AG04450 (cell line): ENCODE data around the gene MOCS1. TPM values are rescaled to one million over a fixed set of nuclear protein-coding genes. Genes with fewer than 3 reads are reported as not detected.
A peak's percentile ranks its signal among the peaks of the same experiment; 100 is the strongest.

ENCODE experiments used
- CTCF ChIA-PET: fragments of 300-600, 350-600 bp; formaldehyde crosslinking; extraction: SDS; loops from one replicate; lab custom pipeline; 2022; ENCODE audit warnings: antibody characterized with exemption, inconsistent platforms; lab: Charles Lee
- POLR2A ChIA-PET: fragments of 350-600 bp; formaldehyde crosslinking; extraction: SDS; loops from one replicate; lab custom pipeline; 2021; ENCODE audit warnings: antibody characterized with exemption, inconsistent platforms; lab: Yijun Ruan, JAX
- DNase-seq: peaks from one replicate; pipeline ENCODE4 v3.0.0-alpha.2; 2011; ENCODE audit warnings: low read depth, low spot score
- H3K27ac ChIP-seq: one replicate; pipeline ENCODE4 v1.5.1; 2012; ENCODE audit warnings: low read depth, low read length, control low read depth
- H3K27me3 ChIP-seq: one replicate; pipeline ENCODE4 v1.6.0; 2012; ENCODE audit warnings: low read length; ENCODE audit not compliant: control insufficient read depth, insufficient read depth
- H3K4me3 ChIP-seq: 2 replicates; pipeline ENCODE4 v1.5.1; 2011; ENCODE audit warnings: mild to moderate bottlenecking, low read depth, low read length, control low read depth
- H3K9me3 ChIP-seq: 2 replicates; pipeline ENCODE4 v1.5.1; 2012; ENCODE audit warnings: low read length; ENCODE audit not compliant: control insufficient read depth, insufficient read depth
- polyA plus RNA-seq: library from polyadenylated mRNA; depleted of rRNA; stranded (reverse); fragments of >200 nt; gene quantifications from 2 replicates; pipeline ENCODE4 v1.2.3, GENCODE V29; 2011
- TF ChIP-seq, protein P1 (sequence below): IDR thresholded peaks from 2 replicates; pipeline ENCODE4 v1.5.1; 2011; ENCODE audit warnings: low read depth, low read length, control low read depth, inconsistent platforms

Gene MOCS1
- polyA plus RNA-seq, 1 experiment, result 6.1 TPM

GRCh38 chr6:39892490-39893129 is 41.7 kb downstream of the MOCS1 start:
- DNase-seq, result peak; percentile 36
- Histone ChIP-seq H3K4me3 (no peak overlapping the region), H3K27me3 (no peaks in the 10 kb centered on the region), H3K27ac (no peak overlapping the region), H3K9me3 (no peaks in the 10 kb centered on the region)
- ChIA-PET POLR2A (no interaction called here), CTCF (interaction anchor here (0.6 to 10.9 kb wide), 18 partner anchors 10 to 530 kb away, joined by 3 to 180 read pairs (median 4); partner anchors contain the start of gene DAAM2)
- TF ChIP-seq, protein P1, sequence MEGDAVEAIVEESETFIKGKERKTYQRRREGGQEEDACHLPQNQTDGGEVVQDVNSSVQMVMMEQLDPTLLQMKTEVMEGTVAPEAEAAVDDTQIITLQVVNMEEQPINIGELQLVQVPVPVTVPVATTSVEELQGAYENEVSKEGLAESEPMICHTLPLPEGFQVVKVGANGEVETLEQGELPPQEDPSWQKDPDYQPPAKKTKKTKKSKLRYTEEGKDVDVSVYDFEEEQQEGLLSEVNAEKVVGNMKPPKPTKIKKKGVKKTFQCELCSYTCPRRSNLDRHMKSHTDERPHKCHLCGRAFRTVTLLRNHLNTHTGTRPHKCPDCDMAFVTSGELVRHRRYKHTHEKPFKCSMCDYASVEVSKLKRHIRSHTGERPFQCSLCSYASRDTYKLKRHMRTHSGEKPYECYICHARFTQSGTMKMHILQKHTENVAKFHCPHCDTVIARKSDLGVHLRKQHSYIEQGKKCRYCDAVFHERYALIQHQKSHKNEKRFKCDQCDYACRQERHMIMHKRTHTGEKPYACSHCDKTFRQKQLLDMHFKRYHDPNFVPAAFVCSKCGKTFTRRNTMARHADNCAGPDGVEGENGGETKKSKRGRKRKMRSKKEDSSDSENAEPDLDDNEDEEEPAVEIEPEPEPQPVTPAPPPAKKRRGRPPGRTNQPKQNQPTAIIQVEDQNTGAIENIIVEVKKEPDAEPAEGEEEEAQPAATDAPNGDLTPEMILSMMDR, result peak; percentile 93

DNA sequence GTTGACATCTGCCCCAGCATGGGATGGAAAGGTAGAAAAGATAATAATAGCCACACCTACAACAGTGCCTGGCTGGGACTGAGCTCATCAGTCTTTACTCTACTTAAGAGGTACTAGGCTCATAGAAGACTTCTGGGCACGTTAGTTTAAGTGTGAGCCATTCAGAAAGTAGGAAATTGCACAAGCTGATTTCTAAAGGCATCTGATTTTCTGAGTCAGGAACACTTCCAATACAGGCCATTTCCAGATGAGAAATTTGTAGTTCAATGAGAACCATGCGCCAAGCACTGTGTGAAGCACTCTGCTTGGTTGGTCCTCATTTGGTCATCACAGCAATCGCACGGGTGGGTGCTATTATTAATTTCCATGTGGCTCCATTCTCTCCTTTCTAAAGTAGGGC is 42.3 kb downstream of the MOCS1 start:
- POLR2A ChIA-PET, result no interaction called here
- TF ChIP-seq, protein P1, result no peak
- Histone ChIP-seq H3K27me3 (no peaks in the 10 kb centered on the region), H3K27ac (no peak overlapping the region), H3K9me3 (no peaks in the 10 kb centered on the region), H3K4me3 (no peak overlapping the region)
- CTCF ChIA-PET, result interaction anchor here (0.5 to 10.9 kb wide), 6 partner anchors 11 to 529 kb away, joined by 3 to 180 read pairs (median 3); no protein-coding TSS in a partner anchor
- DNase-seq, result no peak

DNA sequence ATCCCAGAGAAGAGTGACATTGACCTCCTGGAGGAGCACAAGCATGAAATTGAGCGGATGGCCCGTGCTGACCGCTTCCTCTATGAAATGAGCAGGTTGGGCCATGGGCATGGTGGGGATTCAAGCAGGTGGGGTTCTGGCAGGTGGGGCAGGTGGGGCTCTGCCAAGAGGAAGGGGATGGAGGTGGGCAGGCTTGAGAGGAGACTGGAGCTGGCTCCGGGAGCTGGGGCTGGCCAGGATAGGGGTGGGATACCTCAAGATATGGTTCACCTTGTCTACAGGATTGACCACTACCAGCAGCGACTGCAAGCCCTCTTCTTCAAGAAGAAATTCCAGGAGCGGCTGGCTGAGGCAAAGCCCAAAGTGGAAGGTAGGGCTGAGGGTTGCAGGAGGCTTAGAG is 42.9 kb downstream of the MOCS1 start:
- no peaks in the 10 kb centered on the region for H3K27me3 ChIP-seq
- POLR2A ChIA-PET, result no interaction called here
- DNase-seq, result no peak
- TF ChIP-seq, protein P1, result no peak
- CTCF ChIA-PET, result interaction anchor here (0.5 to 10.9 kb wide), 8 partner anchors 11 to 529 kb away, joined by 3 to 180 read pairs (median 3); no protein-coding TSS in a partner anchor
- no peak overlapping the region for H3K4me3 ChIP-seq
- no peak overlapping the region for H3K27ac ChIP-seq
- H3K9me3 ChIP-seq, result no peaks in the 10 kb centered on the region

GRCh38 chr6:39889229-39889628 is 45.0 kb downstream of the MOCS1 start:
- H3K27ac ChIP-seq, result no peak overlapping the region
- no peaks in the 10 kb centered on the region; the same call in 1 of the 2 replicates for H3K9me3 ChIP-seq
- no peak overlapping the region for H3K4me3 ChIP-seq
- CTCF ChIA-PET, result interaction anchor here (1.0 to 10.9 kb wide), 2 partner anchors 24 to 527 kb away, joined by 4 to 180 read pairs; no protein-coding TSS in a partner anchor
- DNase-seq, result no peak
- H3K27me3 ChIP-seq, result no peaks in the 10 kb centered on the region
- POLR2A ChIA-PET, result no interaction called here
- TF ChIP-seq, protein P1, result no peak
